Measurements from ENCODE around the gene ATF7IP2.

Gene ATF7IP2

GRCh38 chr16:10490141-10490540, 104.3 kb downstream of the ATF7IP2 start:
- ATAC-seq, result no peak
- TF ChIP-seq TCF4 (CRISPR knock-in tag; IDR thresholded peaks at IDR 0.05; ENCODE audit: borderline replicate concordance) (no peak), PPARA (CRISPR knock-in tag; IDR thresholded peaks at IDR 0.05; ENCODE audit: borderline replicate concordance) (no peak), CSDC2 (CRISPR knock-in tag; IDR thresholded peaks at IDR 0.05) (no peak), ZNF8 (CRISPR knock-in tag; IDR thresholded peaks at IDR 0.05) (no peak), ZNF70 (CRISPR knock-in tag; IDR thresholded peaks at IDR 0.05) (no peak), ZC3H10 (CRISPR knock-in tag; IDR thresholded peaks at IDR 0.05) (no peak), BACH2 (CRISPR knock-in tag; IDR thresholded peaks at IDR 0.05; ENCODE audit: borderline replicate concordance) (no peak), OSR1 (CRISPR knock-in tag; IDR thresholded peaks at IDR 0.05) (no peak), TSHZ2 (CRISPR knock-in tag; IDR thresholded peaks at IDR 0.05) (no peak), ZFP3 (CRISPR knock-in tag; IDR thresholded peaks at IDR 0.05) (no peak)
- TF ChIP-seq, protein P1, sequence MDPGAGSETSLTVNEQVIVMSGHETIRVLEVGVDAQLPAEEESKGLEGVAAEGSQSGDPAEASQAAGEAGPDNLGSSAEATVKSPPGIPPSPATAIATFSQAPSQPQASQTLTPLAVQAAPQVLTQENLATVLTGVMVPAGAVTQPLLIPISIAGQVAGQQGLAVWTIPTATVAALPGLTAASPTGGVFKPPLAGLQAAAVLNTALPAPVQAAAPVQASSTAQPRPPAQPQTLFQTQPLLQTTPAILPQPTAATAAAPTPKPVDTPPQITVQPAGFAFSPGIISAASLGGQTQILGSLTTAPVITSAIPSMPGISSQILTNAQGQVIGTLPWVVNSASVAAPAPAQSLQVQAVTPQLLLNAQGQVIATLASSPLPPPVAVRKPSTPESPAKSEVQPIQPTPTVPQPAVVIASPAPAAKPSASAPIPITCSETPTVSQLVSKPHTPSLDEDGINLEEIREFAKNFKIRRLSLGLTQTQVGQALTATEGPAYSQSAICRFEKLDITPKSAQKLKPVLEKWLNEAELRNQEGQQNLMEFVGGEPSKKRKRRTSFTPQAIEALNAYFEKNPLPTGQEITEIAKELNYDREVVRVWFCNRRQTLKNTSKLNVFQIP (CRISPR knock-in tag; IDR thresholded peaks at IDR 0.05; ENCODE audit: borderline replicate concordance, low read depth), result no peak

- ATAC-seq, result no peak
These were observed 107.4 kb downstream of the ATF7IP2 start for GRCh38 chr16:10493276-10493675.

More at GRCh38 chr16:10493276-10493675, 107.4 kb downstream of the ATF7IP2 start:
- TF ChIP-seq ZC3H10 (CRISPR knock-in tag; IDR thresholded peaks at IDR 0.05) (no peak), ZNF8 (CRISPR knock-in tag; IDR thresholded peaks at IDR 0.05) (no peak), TOX (CRISPR knock-in tag; IDR thresholded peaks at IDR 0.05; ENCODE audit: borderline replicate concordance) (no peak), TCF4 (CRISPR knock-in tag; IDR thresholded peaks at IDR 0.05; ENCODE audit: borderline replicate concordance) (no peak), ARNTL (CRISPR knock-in tag; IDR thresholded peaks at IDR 0.05; ENCODE audit: borderline replicate concordance, low read depth) (no peak), SNAI2 (CRISPR knock-in tag; IDR thresholded peaks at IDR 0.05) (no peak), ZNF565 (CRISPR knock-in tag; conservative IDR thresholded peaks at IDR 0.05; ENCODE audit: low read depth) (no peak), CSDC2 (CRISPR knock-in tag; IDR thresholded peaks at IDR 0.05) (no peak), PPARA (CRISPR knock-in tag; IDR thresholded peaks at IDR 0.05; ENCODE audit: borderline replicate concordance) (no peak), ZFP3 (CRISPR knock-in tag; IDR thresholded peaks at IDR 0.05) (no peak), ZNF70 (CRISPR knock-in tag; IDR thresholded peaks at IDR 0.05) (no peak), TSHZ2 (CRISPR knock-in tag; IDR thresholded peaks at IDR 0.05) (no peak), BACH2 (CRISPR knock-in tag; IDR thresholded peaks at IDR 0.05; ENCODE audit: borderline replicate concordance) (no peak)
- TF ChIP-seq, protein P2, sequence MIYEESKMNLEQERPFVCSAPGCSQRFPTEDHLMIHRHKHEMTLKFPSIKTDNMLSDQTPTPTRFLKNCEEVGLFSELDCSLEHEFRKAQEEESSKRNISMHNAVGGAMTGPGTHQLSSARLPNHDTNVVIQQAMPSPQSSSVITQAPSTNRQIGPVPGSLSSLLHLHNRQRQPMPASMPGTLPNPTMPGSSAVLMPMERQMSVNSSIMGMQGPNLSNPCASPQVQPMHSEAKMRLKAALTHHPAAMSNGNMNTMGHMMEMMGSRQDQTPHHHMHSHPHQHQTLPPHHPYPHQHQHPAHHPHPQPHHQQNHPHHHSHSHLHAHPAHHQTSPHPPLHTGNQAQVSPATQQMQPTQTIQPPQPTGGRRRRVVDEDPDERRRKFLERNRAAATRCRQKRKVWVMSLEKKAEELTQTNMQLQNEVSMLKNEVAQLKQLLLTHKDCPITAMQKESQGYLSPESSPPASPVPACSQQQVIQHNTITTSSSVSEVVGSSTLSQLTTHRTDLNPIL (CRISPR knock-in tag; IDR thresholded peaks at IDR 0.05; ENCODE audit: low read depth), result no peak
- TF ChIP-seq, protein P1 (CRISPR knock-in tag; IDR thresholded peaks at IDR 0.05; ENCODE audit: borderline replicate concordance, low read depth), result no peak
